ENCODE measurements around the gene P2RX2.

The P2RX2 gene

DNA sequence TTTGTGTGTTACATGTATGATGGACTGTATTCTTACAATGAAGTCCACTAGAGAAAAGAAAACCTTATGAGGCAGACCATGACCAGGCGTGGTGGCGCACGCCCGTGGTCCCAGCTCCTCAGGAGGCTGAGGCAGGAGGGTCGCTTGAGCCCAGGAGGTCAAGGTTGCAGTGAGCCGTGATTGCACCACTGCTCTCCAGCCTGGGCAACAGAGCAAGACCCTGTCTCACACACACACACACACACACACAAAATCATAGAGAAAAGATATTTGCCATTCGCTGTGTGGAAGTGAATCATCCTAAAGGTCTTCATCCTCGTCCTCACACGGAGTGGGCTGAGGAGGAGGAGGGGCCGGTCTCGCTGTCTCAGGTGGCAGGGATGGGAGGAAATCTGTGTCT is 40.5 kb upstream of the P2RX2 start:
- H3K4me3 ChIP-seq (ENCODE audit: low read depth, low read length) = no peak overlapping the region
- no peak for DNase-seq (ENCODE audit: low read depth, low spot score)
- TF ChIP-seq, protein P1, sequence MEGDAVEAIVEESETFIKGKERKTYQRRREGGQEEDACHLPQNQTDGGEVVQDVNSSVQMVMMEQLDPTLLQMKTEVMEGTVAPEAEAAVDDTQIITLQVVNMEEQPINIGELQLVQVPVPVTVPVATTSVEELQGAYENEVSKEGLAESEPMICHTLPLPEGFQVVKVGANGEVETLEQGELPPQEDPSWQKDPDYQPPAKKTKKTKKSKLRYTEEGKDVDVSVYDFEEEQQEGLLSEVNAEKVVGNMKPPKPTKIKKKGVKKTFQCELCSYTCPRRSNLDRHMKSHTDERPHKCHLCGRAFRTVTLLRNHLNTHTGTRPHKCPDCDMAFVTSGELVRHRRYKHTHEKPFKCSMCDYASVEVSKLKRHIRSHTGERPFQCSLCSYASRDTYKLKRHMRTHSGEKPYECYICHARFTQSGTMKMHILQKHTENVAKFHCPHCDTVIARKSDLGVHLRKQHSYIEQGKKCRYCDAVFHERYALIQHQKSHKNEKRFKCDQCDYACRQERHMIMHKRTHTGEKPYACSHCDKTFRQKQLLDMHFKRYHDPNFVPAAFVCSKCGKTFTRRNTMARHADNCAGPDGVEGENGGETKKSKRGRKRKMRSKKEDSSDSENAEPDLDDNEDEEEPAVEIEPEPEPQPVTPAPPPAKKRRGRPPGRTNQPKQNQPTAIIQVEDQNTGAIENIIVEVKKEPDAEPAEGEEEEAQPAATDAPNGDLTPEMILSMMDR (IDR thresholded peaks at IDR 0.05; ENCODE audit: low read depth, low read length) = no peak
- in situ Hi-C loops (cut with HindIII; ENCODE audit: low sequenced_read_pairs) = no loop called here

- TF ChIP-seq, protein P1 (IDR thresholded peaks at IDR 0.05; ENCODE audit: low read depth, low read length) = no peak
- DNase-seq (ENCODE audit: low read depth, low spot score) = no peak
- H3K4me3 ChIP-seq (ENCODE audit: low read depth, low read length) = no peak overlapping the region
- in situ Hi-C loops (cut with HindIII; ENCODE audit: low sequenced_read_pairs) = no loop called here
These were observed 39.8 kb upstream of the P2RX2 start for GRCh38 chr12:132578826-132579225.

DNA sequence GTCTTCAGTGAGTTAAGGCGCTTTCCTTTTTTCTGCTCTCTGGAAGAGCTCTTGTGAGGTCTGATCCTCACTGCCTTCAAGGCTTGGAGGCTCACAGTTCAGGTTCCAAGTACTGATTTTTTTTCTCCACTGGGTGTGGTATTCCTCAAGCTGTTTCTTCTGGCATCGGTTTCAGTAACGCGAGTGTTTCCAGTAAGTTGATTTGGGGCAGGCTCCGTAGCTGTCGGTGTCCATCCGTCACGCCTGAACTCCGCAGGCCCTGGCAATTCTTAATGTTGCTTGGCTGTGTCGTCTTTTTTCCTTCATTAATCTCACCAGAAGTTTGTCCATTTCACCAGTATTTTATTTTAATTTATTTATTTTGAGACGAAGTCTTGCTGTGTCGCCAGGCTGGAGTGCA is 38.8 kb upstream of the P2RX2 start:
- TF ChIP-seq, protein P1 (IDR thresholded peaks at IDR 0.05; ENCODE audit: low read depth, low read length) = no peak
- in situ Hi-C loops (cut with HindIII; ENCODE audit: low sequenced_read_pairs) = no loop called here
- H3K4me3 ChIP-seq (ENCODE audit: low read depth, low read length) = no peak overlapping the region
- no peak for DNase-seq (ENCODE audit: low read depth, low spot score)

DNA sequence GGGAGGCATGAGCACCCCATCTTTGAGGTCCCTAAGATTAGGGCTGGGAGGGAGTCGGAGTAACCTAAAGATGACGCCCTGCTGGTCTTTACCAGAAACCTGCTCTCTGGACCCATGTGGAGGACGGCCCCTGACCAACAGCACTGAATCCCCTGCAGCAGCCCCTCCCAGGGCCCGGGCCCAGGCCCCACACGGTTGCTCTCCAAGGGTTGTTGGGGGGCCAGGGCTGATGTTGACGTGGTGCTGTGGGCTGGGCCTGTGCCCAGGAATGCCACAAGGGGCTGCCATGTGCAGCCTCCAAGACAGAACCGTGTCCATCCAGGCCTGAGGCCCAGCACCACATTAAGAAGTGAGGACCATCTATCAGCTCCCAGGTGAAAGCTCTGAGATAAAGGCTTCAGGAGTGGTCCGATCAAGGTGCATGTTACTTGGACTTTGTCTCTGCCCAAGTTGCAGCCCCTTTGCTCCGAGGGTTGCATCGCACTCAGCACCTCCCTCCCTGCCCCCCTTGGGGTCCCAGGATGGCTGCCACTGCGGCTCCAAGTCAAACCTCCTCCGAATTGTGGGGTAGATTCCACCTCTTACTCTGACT is 37.8 kb upstream of the P2RX2 start:
- no peak overlapping the region for H3K4me3 ChIP-seq (ENCODE audit: low read depth, low read length)
- TF ChIP-seq, protein P1 (IDR thresholded peaks at IDR 0.05; ENCODE audit: low read depth, low read length) = no peak
- in situ Hi-C loops (cut with HindIII; ENCODE audit: low sequenced_read_pairs) = no loop called here
- no peak for DNase-seq (ENCODE audit: low read depth, low spot score)

GRCh38 chr12:132581348-132582057 is 37.1 kb upstream of the P2RX2 start:
- H3K4me3 ChIP-seq (ENCODE audit: low read depth, low read length) = no peak overlapping the region
- DNase-seq (ENCODE audit: low read depth, low spot score) = no peak
- TF ChIP-seq, protein P1 (IDR thresholded peaks at IDR 0.05; ENCODE audit: low read depth, low read length) = no peak
- in situ Hi-C loops (cut with HindIII; ENCODE audit: low sequenced_read_pairs) = no loop called here

DNA sequence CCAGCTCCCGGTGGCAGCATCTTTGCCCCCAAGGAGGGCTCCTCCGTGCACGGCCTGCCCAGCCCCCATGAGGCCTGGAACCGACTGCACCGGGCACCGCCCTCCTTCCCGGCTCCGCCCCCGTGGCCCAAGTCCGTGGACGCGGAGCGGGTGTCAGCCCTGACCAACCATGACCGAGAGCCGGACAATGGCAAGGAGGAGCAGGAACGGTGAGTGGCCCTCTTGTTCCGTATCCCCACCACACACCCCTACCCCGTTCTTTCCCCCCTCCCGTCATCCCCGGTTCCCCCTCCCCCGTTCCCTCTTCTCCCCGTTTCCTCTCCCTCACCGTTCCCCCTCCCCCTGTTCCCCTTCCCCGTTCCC is 36.5 kb upstream of the P2RX2 start:
- DNase-seq (ENCODE audit: low read depth, low spot score) = no peak
- TF ChIP-seq, protein P1 (IDR thresholded peaks at IDR 0.05; ENCODE audit: low read depth, low read length) = no peak
- in situ Hi-C loops (cut with HindIII; ENCODE audit: low sequenced_read_pairs) = no loop called here
- H3K4me3 ChIP-seq (ENCODE audit: low read depth, low read length) = no peak overlapping the region
